ENCODE results near the gene STXBP1.

DNA sequence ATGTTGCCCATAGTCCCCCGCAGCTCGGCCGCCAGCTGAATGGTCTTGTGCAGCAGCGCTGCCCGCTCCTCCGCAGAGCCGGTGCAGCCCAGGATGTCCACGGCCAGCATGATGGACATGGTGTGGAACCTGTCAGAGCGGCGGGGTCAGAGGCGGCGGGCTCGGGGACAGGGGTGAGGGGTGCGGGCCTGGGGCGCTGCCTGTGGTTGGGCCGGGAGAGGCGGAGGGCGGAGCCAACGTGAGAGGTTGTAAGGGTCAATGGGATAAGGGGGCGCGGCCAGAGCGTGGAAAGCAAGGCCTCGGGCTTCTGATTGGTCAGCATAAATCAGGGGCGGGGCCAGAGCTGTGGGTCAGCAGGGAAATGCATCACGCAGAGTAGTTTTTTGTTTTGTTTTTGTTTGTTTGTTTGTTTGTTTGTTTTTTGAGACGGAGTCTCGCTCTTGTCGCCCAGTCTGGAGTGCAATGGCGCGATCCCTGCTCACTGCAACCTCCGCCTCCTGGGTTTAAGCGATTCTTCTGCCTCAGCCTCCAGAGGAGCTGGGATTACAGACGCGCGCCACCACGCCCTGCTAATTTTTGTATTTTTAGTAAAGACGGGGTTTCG, 129.9 kb downstream of the STXBP1 start:
- TF ChIP-seq, protein P1, sequence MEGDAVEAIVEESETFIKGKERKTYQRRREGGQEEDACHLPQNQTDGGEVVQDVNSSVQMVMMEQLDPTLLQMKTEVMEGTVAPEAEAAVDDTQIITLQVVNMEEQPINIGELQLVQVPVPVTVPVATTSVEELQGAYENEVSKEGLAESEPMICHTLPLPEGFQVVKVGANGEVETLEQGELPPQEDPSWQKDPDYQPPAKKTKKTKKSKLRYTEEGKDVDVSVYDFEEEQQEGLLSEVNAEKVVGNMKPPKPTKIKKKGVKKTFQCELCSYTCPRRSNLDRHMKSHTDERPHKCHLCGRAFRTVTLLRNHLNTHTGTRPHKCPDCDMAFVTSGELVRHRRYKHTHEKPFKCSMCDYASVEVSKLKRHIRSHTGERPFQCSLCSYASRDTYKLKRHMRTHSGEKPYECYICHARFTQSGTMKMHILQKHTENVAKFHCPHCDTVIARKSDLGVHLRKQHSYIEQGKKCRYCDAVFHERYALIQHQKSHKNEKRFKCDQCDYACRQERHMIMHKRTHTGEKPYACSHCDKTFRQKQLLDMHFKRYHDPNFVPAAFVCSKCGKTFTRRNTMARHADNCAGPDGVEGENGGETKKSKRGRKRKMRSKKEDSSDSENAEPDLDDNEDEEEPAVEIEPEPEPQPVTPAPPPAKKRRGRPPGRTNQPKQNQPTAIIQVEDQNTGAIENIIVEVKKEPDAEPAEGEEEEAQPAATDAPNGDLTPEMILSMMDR (IDR thresholded peaks at IDR 0.05; ENCODE audit: control extremely low read depth in 1 of 3, insufficient read depth in 1 of 3, low read depth in 1 of 3, low read length in 3 of 3): no peak
- TF ChIP-seq TAF1 (IDR thresholded peaks at IDR 0.05; ENCODE audit: low read depth, low read length): no peak
